ENCODE results near the gene CPNE7.

The CPNE7 gene

DNA sequence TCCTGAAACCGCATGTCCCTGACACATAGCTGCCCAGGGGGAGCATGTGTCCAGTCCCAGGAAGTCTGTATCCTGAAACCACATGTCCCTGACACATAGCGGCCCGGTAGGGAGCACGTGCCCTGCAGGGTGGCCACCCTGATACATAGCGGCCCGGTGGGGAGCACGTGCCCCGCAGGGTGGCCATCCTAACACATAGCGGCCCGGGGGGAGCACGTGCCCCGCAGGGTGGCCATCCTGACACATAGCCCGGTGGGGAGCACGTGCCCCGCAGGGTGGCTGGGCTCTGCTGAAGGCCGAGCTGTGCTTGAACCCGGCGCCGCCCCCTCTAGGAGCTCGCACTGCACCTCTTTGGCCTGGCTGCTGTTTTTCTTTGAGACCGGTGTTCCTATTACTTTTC lies 33.8 kb upstream of the CPNE7 start:
- no peak for DNase-seq (ENCODE audit: low read depth)

DNA sequence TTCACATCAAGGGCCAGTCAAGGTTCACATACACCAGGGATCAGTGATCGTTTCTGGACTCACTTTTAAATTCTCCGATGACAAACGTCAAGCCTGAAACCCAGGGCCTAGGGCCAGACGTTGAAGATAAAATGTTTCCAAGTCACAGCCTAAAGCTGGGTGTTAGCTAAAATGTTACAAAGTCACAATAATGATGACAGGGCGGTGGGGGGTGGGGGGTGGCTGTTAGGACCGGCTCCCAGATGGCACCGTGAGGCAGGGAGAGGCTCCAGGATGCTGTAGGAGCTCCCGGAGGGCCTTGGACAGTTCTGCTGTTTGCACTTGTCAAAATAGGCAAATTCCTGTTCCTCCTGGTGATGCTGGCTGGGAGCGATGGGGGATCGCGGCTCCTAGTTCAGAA lies 31.4 kb upstream of the CPNE7 start:
- no peak for DNase-seq (ENCODE audit: low read depth)
- no peak overlapping the region for H3K4me3 ChIP-seq (ENCODE audit: low read depth, low read length)
- TF ChIP-seq MYC (IDR thresholded peaks at IDR 0.05; ENCODE audit: low read depth, low read length) (no peak), POLR2A (IDR thresholded peaks at IDR 0.05; ENCODE audit: extremely low read depth, insufficient read length) (no peak)
- TF ChIP-seq, protein P1, sequence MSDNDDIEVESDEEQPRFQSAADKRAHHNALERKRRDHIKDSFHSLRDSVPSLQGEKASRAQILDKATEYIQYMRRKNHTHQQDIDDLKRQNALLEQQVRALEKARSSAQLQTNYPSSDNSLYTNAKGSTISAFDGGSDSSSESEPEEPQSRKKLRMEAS (IDR thresholded peaks at IDR 0.05; ENCODE audit: low read depth, low read length) = no peak
- TF ChIP-seq, protein P2, sequence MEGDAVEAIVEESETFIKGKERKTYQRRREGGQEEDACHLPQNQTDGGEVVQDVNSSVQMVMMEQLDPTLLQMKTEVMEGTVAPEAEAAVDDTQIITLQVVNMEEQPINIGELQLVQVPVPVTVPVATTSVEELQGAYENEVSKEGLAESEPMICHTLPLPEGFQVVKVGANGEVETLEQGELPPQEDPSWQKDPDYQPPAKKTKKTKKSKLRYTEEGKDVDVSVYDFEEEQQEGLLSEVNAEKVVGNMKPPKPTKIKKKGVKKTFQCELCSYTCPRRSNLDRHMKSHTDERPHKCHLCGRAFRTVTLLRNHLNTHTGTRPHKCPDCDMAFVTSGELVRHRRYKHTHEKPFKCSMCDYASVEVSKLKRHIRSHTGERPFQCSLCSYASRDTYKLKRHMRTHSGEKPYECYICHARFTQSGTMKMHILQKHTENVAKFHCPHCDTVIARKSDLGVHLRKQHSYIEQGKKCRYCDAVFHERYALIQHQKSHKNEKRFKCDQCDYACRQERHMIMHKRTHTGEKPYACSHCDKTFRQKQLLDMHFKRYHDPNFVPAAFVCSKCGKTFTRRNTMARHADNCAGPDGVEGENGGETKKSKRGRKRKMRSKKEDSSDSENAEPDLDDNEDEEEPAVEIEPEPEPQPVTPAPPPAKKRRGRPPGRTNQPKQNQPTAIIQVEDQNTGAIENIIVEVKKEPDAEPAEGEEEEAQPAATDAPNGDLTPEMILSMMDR (IDR thresholded peaks at IDR 0.05; ENCODE audit: low read depth, low read length) = no peak

More for the DNA sequence above, 33.8 kb upstream of the CPNE7 start:
- no peak overlapping the region for H3K4me3 ChIP-seq (ENCODE audit: low read depth, low read length)
- TF ChIP-seq, protein P2 (IDR thresholded peaks at IDR 0.05; ENCODE audit: low read depth, low read length) = no peak
- TF ChIP-seq POLR2A (IDR thresholded peaks at IDR 0.05; ENCODE audit: extremely low read depth, insufficient read length) (no peak), MYC (IDR thresholded peaks at IDR 0.05; ENCODE audit: low read depth, low read length) (no peak)
- TF ChIP-seq, protein P1 (IDR thresholded peaks at IDR 0.05; ENCODE audit: low read depth, low read length) = no peak

DNA sequence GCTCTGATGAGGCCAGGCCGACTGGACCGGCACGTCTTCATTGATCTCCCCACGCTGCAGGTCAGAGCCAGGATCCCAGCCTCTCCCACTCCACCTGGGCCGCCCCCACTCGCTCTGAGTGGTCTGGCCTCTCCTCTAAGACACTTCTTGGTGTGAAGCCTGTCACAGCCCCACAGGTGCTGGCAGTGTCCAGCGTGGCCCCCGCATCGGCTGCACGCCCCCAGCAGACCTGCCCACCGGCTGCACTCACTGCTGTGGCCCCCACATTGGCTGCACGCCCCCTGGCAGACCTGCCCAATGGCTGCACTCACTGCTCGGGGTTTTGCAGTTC lies 30.9 kb upstream of the CPNE7 start:
- H3K4me3 ChIP-seq (ENCODE audit: low read depth, low read length) = no peak overlapping the region
- no peak for DNase-seq (ENCODE audit: low read depth)
- TF ChIP-seq, protein P1 (IDR thresholded peaks at IDR 0.05; ENCODE audit: low read depth, low read length) = no peak
- TF ChIP-seq MYC (IDR thresholded peaks at IDR 0.05; ENCODE audit: low read depth, low read length) = no peak
- TF ChIP-seq, protein P2 (IDR thresholded peaks at IDR 0.05; ENCODE audit: low read depth, low read length) = no peak
- TF ChIP-seq POLR2A (IDR thresholded peaks at IDR 0.05; ENCODE audit: extremely low read depth, insufficient read length) = no peak

DNA sequence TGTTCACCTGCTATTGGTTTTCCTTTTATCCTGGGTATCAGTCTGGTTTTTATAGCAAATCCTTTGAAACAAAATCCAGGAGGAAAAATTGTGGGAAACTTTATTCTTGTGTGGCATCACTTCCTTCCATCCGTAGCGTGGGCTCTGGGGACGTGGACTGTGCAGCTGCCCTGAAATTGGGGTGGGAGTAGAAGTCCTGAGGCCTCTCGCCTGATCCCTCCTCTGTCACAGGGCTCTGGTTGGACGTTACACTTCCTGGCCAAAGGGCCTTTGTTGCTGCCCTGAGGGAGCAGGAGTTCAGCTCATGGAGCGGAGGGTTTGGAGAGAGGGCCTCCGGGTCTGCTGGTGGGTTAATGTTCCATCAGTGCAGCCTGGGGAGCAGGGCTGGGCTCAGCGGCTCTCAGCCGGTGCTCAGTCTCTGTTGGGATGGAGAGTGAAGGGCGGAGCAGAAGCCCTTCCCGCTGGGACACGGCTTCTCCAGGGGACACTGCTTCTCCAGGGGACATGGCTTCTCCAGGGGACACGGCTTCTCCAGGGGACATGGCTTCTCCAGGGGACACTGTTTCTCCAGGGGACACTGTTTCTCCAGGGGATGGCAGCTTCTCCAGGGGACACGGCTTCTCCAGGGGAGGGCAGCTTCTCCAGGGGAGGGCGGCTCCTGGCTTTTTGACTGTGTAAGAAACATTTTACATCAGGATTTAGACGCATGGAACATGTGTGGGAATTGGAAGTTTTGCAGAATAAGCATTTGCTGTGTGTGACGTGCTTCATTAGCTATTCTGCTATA lies 30.3 kb upstream of the CPNE7 start:
- H3K4me3 ChIP-seq (ENCODE audit: low read depth, low read length) = no peak overlapping the region
- DNase-seq (ENCODE audit: low read depth) = no peak
- TF ChIP-seq POLR2A (IDR thresholded peaks at IDR 0.05; ENCODE audit: extremely low read depth, insufficient read length) (no peak), MYC (IDR thresholded peaks at IDR 0.05; ENCODE audit: low read depth, low read length) (no peak)
- TF ChIP-seq, protein P1 (IDR thresholded peaks at IDR 0.05; ENCODE audit: low read depth, low read length) = no peak
- TF ChIP-seq, protein P2 (IDR thresholded peaks at IDR 0.05; ENCODE audit: low read depth, low read length) = no peak

DNA sequence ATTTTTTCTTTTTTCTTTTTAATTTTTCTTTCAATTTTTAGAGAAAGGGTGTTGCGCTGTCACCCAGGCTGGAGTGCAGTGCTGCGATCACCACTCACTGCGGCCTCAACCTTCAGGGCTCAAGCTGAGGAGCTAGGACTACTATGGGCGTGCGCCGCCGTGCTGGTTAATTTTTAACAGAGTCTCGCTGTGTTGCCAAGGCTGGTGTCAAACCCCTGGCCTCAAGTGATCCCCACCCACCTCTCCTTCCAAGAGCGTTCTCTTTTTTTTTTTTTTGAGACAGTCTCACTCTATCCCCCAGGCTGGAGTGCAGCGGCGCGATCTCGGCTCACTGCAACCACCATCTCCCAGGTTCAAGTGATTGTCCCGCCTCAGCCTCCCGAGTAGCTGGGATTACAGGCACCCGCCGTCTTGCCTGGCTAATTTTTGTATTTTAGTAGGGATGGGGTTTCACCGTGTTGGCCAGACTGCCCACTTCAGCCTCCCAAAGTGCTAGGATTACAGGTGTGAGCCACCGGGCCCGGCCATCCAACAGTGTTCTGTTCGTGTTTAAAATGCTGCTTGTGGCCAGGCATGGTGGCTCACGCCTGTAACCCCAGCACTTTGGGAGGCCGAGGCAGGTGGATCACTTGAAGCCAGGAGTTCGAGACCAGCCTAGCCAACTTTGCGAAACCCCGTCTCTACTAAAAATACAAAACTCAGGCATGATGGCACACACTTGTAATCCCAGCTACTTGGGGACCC lies 29.6 kb upstream of the CPNE7 start:
- H3K4me3 ChIP-seq (ENCODE audit: low read depth, low read length) = no peak overlapping the region
- DNase-seq (ENCODE audit: low read depth) = no peak
- TF ChIP-seq, protein P1 (IDR thresholded peaks at IDR 0.05; ENCODE audit: low read depth, low read length) = no peak
- TF ChIP-seq POLR2A (IDR thresholded peaks at IDR 0.05; ENCODE audit: extremely low read depth, insufficient read length) (no peak), MYC (IDR thresholded peaks at IDR 0.05; ENCODE audit: low read depth, low read length) (no peak)
- TF ChIP-seq, protein P2 (IDR thresholded peaks at IDR 0.05; ENCODE audit: low read depth, low read length) = no peak
